NCI-H2196 (cell line): ENCODE data around the gene IL20RB.

Experiments
- DNase-seq: peaks from one replicate; lab custom pipeline; 2025; ENCODE audit not compliant: unreplicated experiment; lab: John Stamatoyannopoulos, UW

Gene IL20RB

DNA sequence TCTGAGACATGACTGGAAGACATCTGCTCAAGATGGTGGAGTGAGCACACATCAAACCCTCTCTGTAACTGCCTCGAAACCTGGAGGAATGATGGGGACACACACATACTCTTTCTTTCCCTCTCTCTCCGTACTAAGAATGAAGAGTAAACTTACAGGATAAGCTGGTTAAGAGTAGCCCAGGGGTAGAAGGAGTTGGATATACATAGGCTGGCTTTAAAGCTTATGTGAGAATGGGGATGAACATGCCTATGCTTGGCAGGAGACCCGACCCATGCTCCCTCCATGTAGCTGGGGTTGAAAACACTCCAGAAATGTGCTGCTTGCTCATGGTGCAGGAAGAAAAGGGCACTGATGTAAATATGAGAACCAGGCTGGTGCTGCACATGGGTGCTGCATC lies 68.9 kb downstream of the IL20RB start:
- no peak for DNase-seq

DNA sequence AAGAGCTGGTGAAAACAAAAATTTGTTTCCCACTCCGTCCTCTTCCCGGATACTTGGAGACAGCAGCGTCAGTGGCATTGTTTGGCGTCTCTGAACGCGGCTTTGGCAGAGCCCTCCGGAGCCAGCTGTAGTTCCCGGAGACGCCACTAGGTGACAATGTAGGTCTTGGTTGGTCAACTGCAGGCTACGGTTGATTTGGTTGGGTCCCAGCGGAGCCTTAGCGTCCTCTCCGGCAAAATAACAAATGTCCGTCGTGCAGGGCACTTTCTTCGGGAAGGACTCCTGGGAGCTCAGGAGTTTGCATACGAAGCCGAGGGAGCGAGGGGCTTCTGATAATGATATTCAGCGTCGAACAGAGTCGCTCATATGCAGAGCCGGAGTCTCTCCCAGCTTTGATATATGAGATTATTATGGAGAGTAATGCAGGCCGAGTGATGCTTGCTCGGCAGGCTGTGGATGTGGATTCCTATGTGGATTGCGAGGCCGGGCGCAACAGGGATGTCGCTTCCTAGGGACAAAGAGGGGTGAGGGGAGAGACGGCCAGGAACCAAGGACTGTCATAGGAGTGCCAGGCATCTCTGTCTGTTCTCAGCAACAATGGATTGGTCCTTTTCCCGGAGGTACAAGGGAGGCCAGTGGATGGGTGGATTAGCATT lies 74.8 kb downstream of the IL20RB start:
- peak; percentile 94 for DNase-seq

GRCh38 chr3:137035631-137036030 lies 77.8 kb downstream of the IL20RB start:
- no peak for DNase-seq

DNA sequence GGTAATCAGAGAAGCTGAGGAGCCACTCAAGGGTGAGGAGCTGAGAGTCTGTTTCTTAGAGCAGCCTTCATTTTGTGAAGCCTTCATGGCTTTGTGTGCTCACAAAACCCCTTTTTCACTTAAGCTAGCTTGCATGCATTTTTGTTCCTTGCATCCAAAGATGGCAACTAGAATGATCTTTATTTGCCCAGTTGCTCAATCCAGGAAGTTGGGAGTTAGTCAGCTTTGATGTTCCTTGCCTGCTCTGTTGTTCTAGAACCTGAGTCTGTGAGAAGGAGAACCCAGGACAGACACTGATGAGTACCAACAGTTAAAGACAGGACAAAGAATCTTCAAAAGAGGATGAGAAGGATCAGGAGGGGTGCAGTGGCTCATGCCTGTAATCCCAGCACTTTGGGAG lies 81.8 kb downstream of the IL20RB start:
- DNase-seq = no peak

DNA sequence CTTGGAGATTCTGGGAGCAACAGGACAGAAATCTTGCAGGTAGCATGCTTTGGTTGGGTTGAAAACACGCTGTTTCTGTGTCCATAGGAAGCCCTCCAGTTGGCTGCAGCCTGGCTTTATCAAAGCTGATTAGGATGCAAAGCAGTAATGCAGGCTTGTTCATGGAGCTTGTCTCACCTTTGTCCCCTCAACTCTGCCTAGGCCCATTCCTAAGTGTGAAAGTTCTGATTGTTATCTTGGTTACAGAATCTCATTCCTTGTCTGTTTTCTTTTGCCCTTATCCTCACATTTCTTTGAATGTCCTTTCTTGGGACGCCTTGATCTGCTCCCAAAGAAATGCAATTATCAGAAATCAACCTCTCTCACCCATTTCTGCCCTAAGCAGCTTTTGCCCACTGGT lies 83.5 kb downstream of the IL20RB start:
- DNase-seq = no peak

DNA sequence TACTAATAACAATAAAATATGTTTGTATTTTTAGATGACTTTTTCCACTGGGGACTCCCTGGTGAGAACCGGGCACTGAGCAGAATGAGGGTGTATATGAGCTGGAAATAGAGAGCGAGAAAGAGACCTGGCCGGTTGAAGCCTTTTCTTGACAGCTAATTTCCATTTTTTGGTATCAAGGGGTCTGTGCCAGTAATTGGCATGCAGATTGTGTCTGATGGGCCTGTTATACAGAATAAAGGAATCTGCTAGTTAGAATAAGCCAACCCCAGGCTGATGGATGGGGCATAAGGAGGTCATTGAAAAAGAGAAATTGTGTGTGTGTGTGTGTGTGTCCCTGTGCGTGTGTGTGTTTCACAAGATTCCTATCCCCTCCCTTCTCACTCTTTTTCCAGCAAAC lies 83.9 kb downstream of the IL20RB start:
- no peak for DNase-seq

- DNase-seq = no peak
Measured at GRCh38 chr3:137046747-137047146, 89.0 kb downstream of the IL20RB start.

- no peak for DNase-seq
Measured at GRCh38 chr3:137047240-137047639, 89.5 kb downstream of the IL20RB start.

DNA sequence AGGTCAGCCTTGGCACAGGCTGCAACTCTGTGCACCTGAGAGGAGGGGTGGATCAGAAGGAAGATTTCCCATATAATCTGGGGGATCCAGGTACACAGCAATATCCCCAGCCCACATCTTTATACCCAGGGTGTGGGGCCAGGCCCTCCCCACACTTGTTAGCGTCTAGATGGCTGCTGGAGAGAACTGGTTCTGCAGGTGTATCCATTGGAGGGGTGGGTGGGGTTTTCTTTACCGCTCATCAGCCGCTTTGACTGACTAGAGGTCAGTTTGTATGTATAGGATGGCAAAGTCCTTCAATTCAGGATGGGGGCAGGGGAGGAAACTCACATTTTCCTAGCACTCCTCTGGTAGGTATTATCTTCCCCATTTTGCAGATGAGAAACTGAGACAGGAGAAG lies 92.5 kb downstream of the IL20RB start:
- no peak for DNase-seq

DNA sequence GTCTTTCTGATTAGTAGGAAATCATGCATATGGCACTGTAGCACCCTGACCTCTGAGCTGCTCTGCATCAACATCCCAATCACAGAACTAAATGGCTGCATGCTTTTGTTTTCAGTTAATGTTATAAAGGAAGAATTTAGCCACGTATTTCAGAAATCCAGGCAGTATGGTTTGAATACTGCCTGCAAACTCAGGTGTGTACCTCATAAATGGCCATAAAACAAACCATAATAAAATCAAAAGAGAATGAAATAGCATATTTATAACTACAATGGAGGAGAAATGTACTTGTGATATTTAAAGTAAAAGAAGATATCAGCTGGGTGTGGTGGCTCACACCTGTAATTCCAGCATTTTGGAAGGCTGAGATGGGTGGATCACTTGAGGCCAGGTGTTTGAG lies 94.5 kb downstream of the IL20RB start:
- DNase-seq = no peak
